Midbrain (tissue), 1 donor: ENCODE data around the gene KIF3A.

Experiments
- DNase-seq: peaks from one replicate; lab custom pipeline; 2025; lab: John Stamatoyannopoulos, UW

KIF3A gene

DNA sequence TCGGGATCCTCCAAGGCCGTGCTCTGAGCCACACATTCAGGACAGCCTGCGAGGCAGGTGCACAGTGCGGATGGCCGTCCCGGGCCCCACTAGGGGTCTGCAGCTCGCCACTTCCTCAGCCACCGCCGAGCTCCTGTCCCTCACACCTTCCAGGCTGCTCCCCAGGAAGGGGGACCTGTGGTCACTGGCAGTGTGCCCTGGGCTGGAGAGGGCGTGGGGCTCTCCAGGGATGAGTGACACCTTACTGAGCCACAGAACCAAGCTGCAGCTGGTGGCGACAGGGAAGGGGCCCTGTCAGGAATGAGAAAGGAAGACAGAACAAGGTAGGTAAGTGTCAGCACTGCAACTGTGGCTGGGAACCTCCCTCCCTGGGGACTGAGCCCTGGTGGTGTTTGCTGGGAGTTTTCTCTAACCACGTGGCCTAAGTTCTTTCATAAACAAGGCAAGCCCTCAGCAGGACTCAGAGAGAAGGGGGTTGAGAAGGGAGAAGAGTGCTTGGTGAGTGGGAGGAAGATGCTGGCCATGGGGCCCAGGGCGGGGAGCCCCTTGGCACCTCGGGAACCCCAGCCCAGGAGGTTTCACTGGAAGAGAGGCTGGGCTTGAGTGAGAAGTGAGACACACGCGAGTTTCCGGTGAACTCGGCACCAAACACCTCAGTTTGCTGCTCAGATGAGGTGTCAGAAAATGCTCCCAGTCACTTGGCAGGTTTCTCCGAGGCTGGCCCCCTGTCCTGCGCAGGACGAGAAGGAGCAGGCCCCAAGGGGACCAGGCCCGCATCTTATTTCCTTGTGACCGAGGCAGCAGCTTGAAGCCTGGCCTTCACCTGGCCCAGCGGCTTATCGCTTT is 74.2 kb downstream of the KIF3A start:
- DNase-seq: no peak

DNA sequence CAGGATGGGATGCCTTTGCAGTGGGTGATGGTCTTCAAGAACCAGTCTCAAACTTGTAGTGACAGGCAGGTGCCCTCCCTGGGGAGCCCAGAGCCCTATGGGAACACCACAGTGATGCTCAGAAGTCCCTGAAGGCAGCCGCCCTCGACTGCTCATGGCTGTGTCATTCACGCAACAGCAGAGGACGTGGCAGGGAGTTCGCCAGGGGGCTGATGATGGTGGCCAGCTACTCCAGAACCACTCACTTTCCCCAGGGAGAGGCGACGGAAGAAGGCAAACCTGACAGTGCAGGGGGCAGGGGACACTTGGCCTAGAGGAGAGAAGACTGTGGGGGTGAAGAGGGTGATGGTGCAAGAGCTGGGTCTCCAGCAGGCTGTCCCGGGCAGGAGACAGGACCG is 75.3 kb downstream of the KIF3A start:
- DNase-seq: no peak

DNA sequence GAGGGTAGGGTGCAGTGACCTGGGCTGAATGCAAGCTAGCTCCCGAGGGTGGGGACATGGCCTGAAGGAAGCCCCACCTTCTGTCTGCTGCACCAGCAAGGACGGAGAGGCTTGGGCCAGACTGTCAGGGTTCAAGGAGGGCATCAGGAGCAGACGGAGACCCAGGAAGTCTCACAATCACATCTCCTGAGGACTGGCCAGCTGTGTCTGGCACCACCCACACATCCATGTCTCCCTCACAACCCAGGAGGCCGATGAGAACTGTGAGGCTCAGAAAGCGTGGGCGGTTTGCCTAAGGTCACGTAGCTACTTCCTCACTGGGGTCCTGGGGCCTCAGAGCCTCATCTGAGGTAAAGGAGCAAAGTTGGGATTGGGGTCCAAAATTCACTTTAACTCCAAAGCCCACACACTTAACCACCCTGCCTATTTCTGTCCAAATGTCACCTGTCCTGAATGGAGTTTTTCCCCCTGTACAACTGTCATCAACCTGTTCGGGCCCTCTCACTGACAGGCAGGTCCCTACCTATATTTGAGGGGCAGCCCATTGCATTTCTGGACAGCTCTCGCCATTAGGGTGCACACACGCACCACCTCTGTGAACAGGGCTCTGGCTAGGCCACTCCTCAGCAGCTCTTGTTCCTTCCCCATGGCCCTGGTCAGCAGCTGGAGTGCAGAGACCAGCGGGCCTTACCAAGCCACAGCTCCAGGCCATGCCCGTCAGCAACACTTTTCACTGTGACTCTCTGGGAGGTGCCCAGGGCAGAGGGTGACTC is 75.9 kb downstream of the KIF3A start:
- DNase-seq: no peak

DNA sequence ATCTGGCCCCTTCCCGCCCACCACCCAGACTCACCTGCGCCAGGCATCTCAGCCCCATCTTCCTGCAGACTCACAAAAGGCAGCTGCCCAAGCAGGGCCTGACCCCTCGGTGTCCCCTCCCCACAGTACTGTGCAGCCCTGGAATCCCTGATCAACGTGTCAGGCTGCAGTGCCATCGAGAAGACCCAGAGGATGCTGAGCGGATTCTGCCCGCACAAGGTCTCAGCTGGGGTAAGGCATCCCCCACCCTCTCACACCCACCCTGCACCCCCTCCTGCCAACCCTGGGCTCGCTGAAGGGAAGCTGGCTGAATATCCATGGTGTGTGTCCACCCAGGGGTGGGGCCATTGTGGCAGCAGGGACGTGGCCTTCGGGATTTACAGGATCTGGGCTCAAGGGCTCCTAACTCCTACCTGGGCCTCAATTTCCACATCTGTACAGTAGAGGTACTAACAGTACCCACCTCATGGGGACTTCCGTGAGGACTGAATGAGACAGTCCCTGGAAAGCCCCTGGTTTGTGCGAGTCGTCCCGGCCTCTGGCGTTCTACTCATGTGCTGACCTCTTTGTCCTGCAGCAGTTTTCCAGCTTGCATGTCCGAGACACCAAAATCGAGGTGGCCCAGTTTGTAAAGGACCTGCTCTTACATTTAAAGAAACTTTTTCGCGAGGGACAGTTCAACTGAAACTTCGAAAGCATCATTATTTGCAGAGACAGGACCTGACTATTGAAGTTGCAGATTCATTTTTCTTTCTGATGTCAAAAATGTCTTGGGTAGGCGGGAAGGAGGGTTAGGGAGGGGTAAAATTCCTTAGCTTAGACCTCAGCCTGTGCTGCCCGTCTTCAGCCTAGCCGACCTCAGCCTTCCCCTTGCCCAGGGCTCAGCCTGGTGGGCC is 77.5 kb downstream of the KIF3A start:
- no peak for DNase-seq

DNA sequence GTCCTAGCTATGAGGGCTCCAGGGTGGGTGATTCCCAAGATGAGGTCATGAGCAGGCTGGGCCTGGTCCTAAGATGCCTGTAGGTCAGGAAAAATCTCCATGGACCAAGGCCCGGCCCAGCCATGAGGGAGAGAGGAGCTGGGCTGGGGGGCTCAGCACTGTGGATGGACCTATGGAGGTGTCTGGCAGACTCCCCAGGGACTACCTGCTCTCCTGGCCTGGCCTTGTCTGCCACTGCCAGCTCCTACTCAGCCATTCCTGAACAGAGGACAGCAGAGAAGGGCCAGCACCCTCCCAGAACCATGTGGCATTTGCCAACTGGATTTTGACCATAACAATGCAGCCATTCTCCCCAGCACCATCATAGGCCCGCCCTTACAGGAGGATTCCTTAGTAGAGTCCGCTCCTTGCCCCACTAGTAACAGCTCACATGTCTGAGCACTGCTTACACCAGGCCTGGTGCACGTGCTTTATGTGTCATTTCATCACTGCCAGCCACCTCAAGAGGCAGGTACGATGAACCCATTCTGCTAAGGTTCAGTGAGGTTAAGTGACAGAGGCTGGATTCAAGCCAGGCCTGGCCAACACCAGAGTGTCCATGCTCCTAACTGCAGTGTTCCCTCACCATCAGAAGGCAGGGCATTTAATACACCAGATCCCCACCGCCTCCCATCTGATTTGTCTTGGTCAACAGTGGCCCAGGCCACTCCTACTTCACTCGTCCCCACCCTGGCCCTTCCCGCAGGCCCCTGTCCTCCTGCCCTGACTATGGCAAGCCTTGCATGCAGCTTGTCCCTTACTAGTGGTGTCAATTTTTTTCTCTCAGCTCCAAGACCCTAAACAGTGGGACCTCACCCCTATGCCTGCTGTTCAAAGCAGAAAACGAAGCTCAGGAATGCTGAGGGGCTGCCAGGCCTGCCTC is 78.7 kb downstream of the KIF3A start:
- no peak for DNase-seq

DNA sequence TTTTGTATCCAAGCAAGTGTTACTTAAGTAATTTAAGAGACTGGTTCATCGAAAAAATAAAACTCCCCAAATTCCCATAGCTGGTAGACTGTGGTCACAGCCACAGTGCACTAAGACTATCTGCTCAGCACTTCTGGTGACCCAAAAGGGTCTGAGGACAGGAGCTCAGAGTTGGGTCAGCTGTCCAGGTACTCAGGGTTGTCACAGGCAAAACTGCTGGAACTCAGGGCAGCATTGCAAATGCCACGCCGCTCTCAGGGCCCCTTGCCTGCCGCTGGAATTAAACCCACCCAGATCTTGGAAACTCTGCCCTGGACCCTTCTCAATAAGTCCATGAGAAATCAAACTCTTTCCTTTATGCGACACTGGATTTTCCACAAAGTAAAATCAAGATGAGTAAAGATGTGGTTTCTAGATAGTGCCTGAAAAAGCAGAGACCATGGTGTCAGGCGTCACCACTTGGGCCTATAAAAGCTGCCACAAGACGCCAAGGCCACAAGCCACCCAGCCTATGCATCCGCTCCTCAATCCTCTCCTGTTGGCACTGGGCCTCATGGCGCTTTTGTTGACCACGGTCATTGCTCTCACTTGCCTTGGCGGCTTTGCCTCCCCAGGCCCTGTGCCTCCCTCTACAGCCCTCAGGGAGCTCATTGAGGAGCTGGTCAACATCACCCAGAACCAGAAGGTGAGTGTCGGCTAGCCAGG is 79.5 kb downstream of the KIF3A start, which contains the start of gene IL13:
TSS of gene IL13 (plus strand) at position 498 of the 705 bp plus-strand sequence. CDS start at position 512, 14 bp downstream.
- no peak for DNase-seq

DNA sequence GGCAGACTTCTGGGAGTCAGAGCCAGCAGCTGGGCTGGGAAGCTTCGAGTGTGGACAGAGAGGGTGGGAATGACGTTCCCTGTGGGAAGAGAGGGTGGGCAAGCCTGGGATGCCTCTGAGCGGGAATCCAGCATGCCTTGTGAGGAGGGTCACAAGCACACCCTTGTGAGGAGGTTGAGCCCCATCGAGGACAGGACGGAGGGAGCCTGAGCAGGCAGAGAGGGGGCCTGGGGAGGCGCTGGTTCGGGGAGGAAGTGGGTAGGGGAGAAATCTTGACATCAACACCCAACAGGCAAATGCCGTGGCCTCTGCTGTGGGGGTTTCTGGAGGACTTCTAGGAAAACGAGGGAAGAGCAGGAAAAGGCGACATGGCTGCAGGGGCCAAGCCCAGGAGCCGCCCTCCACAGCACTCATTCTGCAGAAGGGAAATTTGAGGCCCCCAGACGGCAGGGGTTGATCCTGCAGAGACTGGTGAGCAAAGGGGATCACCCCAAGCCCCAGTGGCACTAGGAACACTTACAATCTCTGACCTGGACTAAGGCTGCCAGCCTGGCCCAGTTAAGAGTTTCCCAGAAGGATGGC is 80.5 kb downstream of the KIF3A start:
- no peak for DNase-seq

DNA sequence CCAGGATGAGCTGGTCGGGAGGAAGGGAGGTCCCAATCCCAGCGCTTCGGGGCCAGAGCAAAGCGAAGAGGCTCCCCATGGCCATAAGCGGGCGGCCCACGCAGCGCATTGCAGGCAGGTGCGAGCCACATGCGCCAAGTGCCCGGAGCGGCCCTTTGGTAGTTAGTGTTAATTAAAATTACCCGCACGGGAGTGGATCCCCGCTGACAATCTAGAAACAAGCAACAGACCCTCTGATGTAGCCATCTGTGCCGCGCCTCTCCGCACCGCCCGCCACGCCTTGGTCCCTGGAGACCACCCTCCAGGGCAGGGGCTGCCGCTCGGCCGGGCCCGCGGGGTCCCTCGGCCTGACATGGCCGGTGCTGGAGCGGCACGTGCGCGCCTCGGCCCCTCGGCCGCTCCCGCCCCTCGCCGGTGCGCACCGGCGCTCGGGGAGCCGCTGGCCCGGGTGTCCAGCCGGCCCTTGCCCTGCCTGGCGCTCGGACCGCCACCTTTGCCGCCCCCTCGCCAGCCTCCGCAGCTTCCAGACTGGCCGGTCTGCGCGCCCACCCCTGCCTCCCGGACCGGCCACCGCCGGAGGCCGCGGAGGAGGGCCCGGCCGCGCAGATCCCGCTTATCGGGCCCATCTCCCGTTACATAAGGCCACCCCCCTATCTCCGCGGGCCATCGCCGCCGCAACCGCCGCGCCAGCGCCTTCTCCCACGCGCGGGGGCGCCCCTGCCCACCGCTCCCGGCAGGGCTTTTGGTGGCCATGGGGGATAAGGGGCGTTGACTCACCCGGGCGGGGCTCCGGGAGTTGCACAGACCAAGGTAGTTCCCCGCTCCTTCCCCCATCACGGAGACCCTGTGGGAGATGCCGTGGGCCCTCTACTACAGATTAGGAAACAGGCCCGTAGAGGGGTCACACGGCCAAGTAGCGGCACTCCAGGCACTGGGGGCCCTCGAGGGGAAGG is 81.2 kb downstream of the KIF3A start:
- no peak for DNase-seq

DNA sequence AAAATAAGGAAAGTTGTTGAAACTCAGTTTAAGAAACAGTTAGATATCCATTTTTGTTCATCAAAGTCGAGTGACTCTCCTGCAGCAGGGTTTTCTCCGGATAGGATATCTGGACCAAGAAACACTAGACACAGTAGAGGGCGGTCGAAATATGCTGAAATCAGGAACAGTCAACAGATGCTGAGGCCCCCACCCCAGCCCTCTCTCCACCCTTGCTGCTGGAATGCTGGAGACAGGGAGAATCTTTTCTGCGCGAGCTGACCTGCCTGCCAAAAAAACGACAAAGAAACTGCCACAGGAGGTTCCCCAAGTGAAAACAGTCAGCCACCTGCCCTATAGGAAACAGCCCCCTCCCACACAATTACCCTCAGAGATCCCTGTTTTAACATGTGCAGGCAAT is 83.6 kb downstream of the KIF3A start:
- no peak for DNase-seq

DNA sequence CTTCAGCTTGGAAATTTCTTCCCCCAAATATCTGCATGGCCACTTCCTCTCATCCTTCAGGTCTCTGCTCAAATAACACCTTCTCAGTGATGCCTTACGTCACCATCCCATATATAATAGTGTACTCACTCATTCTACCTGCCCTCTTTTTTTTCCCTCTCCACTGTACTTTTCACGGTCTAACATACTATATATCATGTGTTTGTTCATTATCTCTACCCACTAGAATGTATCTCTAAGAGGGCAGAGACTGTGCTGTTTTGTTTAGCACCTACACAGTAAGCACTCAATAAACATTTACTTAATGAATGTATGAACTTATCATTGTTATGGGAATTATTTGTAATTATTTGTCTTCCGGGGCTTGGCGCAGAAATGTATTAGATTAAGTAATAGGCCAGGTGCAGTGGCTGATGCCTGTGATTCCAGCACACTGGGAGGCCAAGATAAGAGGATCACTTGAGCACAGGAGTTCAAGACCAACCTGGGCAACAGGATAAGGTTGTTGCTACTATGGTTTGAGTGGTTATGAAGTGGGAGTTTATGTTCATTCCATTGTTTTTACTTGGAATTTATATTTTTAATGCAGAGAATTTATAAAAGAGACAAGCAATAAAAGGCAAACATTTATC is 85.4 kb downstream of the KIF3A start:
- no peak for DNase-seq

DNA sequence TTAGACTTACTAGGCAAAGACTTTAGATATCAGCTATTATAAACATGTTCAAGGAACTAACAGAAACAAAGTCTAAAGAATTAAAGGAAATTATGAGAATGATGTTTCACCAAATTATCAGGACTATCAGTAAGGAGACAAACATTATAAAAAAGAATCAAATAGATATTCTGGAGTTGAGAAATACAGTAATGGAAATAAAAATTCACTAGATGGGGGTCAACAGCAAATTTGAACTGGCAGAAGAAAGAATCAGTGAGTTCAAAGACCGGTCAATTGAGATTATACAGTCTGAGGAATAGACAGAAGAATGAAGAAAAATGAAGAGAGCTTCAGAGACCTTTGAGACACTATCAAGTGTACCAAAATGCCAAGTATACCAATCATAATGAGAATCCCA is 89.0 kb downstream of the KIF3A start:
- DNase-seq: no peak

DNA sequence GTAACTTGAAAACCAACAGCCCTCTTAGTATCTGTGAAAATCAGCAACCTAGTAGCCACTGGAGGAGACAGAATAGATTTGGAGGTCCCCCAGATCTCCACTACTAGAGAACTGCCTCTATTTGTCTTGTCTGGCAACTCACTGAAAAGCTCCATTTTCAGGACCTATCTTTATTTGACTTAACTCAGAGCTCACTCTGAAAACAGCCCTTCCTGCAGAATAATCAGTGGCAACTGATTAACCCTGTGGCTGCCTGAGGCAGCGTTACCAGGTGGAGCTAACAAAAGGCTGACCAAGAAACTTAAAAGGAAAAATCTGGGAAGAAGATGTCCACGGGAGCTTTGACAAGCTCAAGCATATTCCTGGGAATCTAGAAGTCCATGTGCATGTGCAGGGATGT is 89.9 kb downstream of the KIF3A start:
- DNase-seq: no peak

DNA sequence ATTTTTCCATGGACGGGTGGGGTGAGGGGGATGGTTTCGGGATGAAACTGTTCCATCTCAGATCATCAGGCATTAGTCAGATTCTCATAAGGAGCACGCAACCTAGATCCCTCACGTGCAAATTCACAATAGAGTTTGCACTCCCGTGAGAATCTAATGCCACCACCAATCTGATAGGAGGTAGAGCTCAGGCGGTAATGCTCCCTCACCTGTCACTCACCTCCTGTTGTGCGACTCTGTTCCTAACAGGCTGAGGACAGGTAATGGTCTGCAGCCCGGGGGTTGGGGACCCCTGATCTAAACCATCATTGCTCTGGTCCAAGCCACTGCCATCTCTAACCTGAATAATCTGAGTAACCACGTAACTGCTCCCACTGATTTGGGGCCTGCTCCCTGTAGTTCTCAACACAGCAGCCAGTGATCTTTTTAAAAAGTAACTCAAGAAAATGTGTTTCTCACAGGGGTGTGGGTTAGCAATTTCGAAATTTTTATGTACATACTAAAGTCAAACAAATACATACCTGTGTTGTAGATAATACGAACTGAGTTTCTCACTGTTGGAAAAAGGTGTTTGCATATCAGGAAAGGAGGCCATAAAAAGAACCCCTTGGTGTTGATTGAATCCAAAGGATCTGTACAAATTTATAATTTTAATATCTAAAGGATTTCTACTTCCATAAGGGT is 90.6 kb downstream of the KIF3A start:
- no peak for DNase-seq

DNA sequence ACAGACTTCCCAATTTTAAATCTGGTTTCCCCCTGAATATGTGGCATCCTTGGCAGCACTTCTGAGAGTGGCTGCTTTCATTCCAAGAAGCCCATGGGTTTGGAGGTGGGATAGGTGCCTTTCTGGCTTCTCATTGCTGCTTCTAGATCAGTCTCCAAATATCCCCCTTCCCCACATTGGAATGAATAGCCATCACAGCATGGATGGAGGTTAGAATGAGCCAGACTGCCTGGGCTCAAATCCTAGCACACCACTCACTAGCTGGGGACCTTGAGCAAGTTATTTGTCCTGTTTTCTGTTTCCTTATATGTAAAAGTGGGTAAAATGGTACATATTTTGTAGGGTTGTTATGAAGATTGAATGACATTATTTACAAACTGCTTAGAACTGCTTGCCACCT is 93.2 kb downstream of the KIF3A start:
- DNase-seq: no peak
